ENCODE results near the gene BUD13.

BUD13 gene

DNA sequence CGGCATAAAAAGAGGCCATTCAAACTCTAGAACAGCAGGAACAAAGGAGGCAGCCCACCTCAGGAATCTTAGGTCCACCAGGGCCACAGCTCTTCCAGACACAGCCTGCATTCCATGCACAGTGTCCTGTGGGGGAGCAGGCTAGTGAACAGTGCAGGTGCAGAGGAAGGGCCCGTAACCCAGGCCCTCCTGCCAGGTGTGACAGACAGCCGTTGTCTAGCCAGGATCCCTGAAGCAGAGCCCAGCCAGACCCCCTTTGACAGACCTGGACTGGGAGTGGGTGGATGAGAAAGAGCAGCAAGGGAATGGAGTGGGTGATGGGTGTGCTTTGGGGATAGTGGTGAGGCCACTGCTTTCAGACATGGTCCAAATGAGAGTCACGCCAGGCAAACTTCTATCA is 16.2 kb upstream of the BUD13 start:
- Histone ChIP-seq H3K36me3 (replicated peaks) (peaks cover 27% of the 10 kb centered on the region), H3K27me3 (ENCODE audit: low read depth) (no peaks in the 10 kb centered on the region), H3K4me1 (peaks cover 8% of the 10 kb centered on the region), H3K4me3 (no peak overlapping the region), H3K9me3 (no peaks in the 10 kb centered on the region; the same call in 1 of the 2 replicates)
- no peak for DNase-seq (ENCODE audit: low spot score in 2 of 2)
- in situ Hi-C loops (cut with MboI; ENCODE audit: low sequenced_read_pairs) = no loop called here

DNA sequence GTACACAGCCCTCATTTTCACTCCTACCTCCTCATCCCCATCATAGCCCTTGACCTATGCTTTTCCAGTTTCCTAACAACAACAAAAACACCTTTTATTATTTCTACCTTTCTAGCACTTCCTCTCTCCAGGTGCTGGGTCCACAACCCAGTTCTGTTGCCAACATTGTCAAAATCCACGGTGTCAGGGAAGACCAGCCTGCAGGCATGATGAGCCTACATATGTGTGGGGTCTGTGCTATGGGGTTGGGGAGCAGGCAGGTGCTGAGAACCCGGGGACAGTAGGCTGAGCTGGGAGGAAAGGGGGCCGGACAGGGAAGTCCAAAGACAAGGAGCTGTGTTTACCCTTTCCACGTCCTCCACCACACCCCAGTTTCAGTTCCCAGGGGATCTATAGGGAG is 15.7 kb upstream of the BUD13 start:
- Histone ChIP-seq H3K9me3 (no peaks in the 10 kb centered on the region; the same call in 1 of the 2 replicates), H3K4me1 (peaks cover 6% of the 10 kb centered on the region), H3K4me3 (peak overlapping the region; percentile 77), H3K36me3 (replicated peaks) (peaks cover 31% of the 10 kb centered on the region), H3K27me3 (ENCODE audit: low read depth) (no peaks in the 10 kb centered on the region)
- in situ Hi-C loops (cut with MboI; ENCODE audit: low sequenced_read_pairs) = no loop called here
- DNase-seq (ENCODE audit: low spot score in 2 of 2) = no peak

DNA sequence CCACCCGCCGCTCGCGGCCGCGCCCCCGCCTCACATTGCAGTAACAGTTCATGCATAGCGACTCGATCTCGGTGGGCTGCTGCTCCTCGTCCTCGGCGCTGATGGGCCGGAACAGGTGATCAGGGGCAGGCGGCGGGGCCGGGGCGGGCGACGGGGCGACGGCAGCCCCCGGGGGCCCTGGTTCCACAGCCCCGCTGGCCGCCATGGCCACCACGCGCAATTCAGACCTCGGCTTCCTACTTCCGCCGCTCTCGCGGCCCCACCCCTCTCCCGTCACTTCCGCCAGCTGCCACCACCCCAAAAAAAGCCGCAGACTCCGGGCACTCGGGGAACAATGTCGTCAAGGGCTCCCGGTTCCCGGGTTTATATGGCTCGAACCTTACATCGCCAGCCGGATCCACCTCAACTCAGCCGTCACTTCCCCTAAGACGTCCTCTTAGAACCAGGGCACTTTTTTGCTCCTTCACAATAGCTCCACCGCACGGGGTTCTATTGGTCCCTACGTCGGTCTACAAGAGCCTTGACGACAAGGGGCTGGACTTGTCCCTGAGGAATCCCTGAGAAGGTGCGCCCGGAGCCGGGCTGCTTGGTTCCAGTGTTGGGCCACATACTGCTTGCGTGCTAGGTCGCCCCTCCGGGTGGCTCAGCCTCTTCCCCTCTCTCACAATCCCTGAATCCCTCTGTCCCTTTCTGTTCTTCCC is 15.1 kb upstream of the BUD13 start, which contains the start of gene ZPR1:
Gene ZPR1 (minus strand): TSS at position 238 of the 701 bp plus-strand sequence. CDS start 33 bp downstream, at position 205.
- H3K4me1 ChIP-seq = peaks cover 4% of the 10 kb centered on the region; the same call in 1 of the 2 replicates
- no peaks in the 10 kb centered on the region for H3K27me3 ChIP-seq (ENCODE audit: low read depth)
- no peaks in the 10 kb centered on the region; the same call in 1 of the 2 replicates for H3K9me3 ChIP-seq
- H3K4me3 ChIP-seq = peak within 1 kb of the TSS; percentile 77
- in situ Hi-C loops (cut with MboI; ENCODE audit: low sequenced_read_pairs) = no loop called here
- peak; percentile 21 to 80 for DNase-seq (ENCODE audit: low spot score in 2 of 2)
- H3K36me3 ChIP-seq (replicated peaks) = peaks cover 37% of the 10 kb centered on the region

DNA sequence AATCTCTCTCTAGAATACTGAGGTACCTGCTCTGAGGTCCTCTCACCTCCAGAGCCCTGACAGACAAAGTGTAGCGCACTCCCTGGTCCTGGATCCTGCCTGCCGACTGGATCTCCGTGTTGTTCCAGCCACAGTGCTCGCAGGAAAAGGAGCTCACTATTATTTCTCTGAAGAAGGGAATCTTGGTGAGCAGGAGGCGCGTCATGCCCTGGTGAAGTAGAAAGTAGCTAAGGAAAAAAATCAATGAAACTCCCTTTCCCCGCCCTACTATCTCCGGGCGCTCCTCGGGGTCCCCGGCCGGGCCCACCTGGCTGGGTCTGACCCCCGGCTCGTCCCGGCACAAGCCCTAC is 14.6 kb upstream of the BUD13 start:
- H3K27me3 ChIP-seq (ENCODE audit: low read depth) = no peaks in the 10 kb centered on the region
- no peaks in the 10 kb centered on the region; the same call in 1 of the 2 replicates for H3K9me3 ChIP-seq
- in situ Hi-C loops (cut with MboI; ENCODE audit: low sequenced_read_pairs) = no loop called here
- H3K4me3 ChIP-seq = peak overlapping the region; percentile 77
- H3K4me1 ChIP-seq = peaks cover 4% of the 10 kb centered on the region; the same call in 1 of the 2 replicates
- peaks cover 42% of the 10 kb centered on the region for H3K36me3 ChIP-seq (replicated peaks)
- no peak for DNase-seq (ENCODE audit: low spot score in 2 of 2)

DNA sequence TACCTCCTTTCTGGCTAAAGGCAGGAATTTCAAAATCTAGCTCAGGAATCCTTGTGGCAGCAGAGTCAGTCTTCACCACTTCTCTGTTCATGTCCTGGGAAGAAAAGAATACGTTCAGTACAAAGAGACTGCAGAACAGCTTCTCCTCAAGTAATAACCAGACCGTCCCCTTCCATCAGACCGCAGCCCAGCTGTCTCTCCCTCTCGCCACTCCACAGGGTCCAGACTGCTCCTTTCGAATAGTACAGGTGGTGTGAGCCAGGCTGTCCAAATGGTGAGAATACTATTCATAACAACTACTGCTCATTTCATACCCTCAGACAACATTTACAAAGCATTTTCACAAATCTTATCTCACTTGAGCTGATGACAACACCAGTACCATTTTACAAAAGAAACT is 14.2 kb upstream of the BUD13 start:
- H3K9me3 ChIP-seq = no peaks in the 10 kb centered on the region; the same call in 1 of the 2 replicates
- in situ Hi-C loops (cut with MboI; ENCODE audit: low sequenced_read_pairs) = no loop called here
- H3K4me3 ChIP-seq = peak overlapping the region; percentile 77
- H3K27me3 ChIP-seq (ENCODE audit: low read depth) = no peaks in the 10 kb centered on the region
- H3K4me1 ChIP-seq = peaks cover 4% of the 10 kb centered on the region; the same call in 1 of the 2 replicates
- peaks cover 47% of the 10 kb centered on the region for H3K36me3 ChIP-seq (replicated peaks)
- DNase-seq (ENCODE audit: low spot score in 2 of 2) = no peak

DNA sequence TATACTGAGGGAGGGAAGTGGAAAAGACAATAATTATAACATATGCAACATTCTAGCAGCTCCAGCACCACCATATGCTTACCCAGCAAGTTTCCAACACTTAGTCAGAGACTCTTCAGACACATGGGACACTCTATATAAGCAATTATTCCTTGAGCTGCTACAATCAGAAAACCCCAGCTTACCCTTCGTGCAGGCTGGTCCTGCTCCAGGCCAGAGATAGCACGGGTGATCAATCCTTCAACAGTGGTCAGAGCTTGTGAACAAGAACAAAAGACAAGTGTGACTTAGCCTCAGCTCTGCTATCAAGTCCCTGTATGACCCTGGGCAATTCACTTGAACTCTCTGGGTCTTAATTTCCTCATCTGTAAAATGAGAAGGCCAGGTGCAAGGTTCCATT is 13.5 kb upstream of the BUD13 start:
- DNase-seq (ENCODE audit: low spot score in 2 of 2) = no peak
- Histone ChIP-seq H3K4me1 (peaks cover 4% of the 10 kb centered on the region; the same call in 1 of the 2 replicates), H3K27me3 (ENCODE audit: low read depth) (no peaks in the 10 kb centered on the region), H3K36me3 (replicated peaks) (peaks cover 51% of the 10 kb centered on the region), H3K9me3 (no peaks in the 10 kb centered on the region; the same call in 1 of the 2 replicates), H3K4me3 (no peak overlapping the region; the same call in 1 of the 2 replicates)
- in situ Hi-C loops (cut with MboI; ENCODE audit: low sequenced_read_pairs) = no loop called here

DNA sequence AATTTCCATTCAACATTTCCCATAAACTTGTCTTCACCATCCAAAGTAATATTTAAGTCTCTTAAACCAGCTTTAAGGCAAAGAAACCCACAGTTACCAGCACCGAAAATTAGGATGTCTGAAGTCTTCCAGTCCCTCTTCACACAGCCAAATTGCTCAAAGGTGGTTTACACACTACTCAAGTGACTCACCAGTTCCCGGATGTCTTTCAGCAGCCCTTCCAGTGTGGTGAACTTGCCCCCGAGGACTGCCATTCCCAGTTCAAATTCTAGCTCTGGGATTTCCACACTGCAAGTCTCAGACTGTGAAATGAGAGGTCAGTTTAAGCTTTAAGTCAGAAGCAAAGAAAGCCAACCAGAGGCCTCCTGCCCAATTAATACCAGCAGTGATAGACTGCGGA is 9.9 kb upstream of the BUD13 start:
- in situ Hi-C loops (cut with MboI; ENCODE audit: low sequenced_read_pairs) = no loop called here
- no peak for DNase-seq (ENCODE audit: low spot score in 2 of 2)
- peaks cover 85% of the 10 kb centered on the region for H3K36me3 ChIP-seq (replicated peaks)
- no peaks in the 10 kb centered on the region for H3K27me3 ChIP-seq (ENCODE audit: low read depth)
- H3K4me1 ChIP-seq = no peaks in the 10 kb centered on the region
- H3K4me3 ChIP-seq = no peak overlapping the region
- H3K9me3 ChIP-seq = no peaks in the 10 kb centered on the region

DNA sequence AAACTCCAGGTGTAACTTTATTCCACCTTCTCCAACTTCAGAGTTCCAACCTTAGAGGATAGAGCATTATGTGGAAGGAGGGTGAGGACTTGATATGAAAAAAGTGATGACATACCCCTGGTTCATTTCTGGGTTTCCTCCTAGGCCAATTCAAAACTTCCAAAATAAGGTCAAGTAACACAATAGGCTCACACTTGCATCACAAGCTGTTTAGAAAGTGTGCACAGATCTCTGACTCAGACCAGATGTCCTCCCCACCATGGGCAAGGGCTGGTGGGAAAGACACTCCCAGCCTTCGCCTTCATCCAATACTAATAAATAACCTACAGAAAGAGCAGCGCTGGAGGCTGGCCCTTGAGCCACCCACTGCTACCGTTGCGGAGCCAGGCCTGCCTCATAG is 5.8 kb upstream of the BUD13 start:
- in situ Hi-C loops (cut with MboI; ENCODE audit: low sequenced_read_pairs) = no loop called here
- H3K9me3 ChIP-seq = no peaks in the 10 kb centered on the region
- H3K36me3 ChIP-seq (replicated peaks) = peaks cover 56% of the 10 kb centered on the region
- H3K27me3 ChIP-seq (ENCODE audit: low read depth) = no peaks in the 10 kb centered on the region
- no peak for DNase-seq (ENCODE audit: low spot score in 2 of 2)
- no peak overlapping the region for H3K4me3 ChIP-seq
- peaks cover 7% of the 10 kb centered on the region for H3K4me1 ChIP-seq

DNA sequence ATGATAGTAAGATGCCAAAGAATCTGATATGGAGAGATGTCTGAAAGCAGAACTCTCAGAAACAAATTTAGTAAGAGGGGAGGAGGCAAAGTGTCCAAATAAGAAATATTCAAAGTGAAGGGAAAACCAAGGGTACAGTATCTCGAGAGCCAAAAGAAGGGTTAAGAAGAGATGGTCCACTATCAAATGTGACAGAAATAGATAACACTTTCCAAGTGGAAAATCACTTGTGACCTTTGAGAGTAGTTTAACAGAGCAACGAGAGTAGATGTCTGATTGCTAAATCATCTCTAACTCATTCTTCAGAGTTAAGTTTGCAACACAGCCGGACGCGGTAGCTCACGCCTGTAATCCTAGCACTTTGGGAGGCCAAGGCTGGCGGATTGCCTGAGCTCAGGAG is 4.3 kb upstream of the BUD13 start:
- Histone ChIP-seq H3K4me1 (peaks cover 8% of the 10 kb centered on the region), H3K4me3 (no peak overlapping the region), H3K27me3 (ENCODE audit: low read depth) (no peaks in the 10 kb centered on the region), H3K9me3 (no peaks in the 10 kb centered on the region), H3K36me3 (replicated peaks) (peaks cover 41% of the 10 kb centered on the region)
- in situ Hi-C loops (cut with MboI; ENCODE audit: low sequenced_read_pairs) = no loop called here
- no peak for DNase-seq (ENCODE audit: low spot score in 2 of 2)

DNA sequence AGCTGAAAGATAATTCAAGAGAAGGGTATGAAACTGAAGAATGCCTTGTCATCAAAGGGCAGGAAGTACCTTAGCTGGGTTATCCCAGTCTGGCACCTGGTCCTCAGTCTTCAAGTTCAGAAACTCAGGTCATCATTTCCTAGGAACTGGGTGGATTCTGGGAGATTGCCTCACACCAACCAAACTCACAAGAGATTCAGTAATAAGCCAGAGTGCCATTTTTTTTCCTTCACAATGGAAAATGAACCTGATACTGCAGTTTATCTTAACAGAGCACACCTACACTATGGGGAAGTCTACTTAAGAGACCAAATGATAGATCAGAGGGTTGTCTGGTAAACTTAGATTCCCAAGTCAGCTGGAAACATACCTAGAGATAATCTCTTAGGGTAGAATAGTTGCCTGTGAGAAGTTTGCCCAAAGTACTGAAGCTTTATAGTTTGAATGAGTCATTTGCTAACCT is 3.8 kb upstream of the BUD13 start:
- no peak for DNase-seq (ENCODE audit: low spot score in 2 of 2)
- H3K4me3 ChIP-seq = no peak overlapping the region

DNA sequence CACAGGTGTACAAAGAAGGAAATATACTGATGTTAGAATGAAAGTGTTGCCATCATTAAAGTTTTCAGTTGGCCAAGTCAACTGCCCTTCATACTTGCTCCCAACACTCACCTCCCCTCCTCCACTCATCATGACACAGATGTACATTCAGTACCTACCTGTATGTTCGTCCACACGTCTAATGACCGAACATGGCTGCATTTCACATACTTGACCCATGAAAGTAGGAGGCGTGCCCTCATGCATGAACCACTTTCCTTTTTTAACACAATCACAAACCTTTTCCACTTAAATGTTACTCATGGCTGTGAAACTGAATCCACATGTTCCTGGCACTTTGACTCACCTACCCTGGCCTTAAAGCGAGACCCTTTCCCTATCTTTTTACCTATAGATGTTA is 3.2 kb upstream of the BUD13 start:
- Histone ChIP-seq H3K27me3 (ENCODE audit: low read depth) (no peaks in the 10 kb centered on the region), H3K36me3 (replicated peaks) (peaks cover 33% of the 10 kb centered on the region), H3K9me3 (no peaks in the 10 kb centered on the region), H3K4me3 (no peak overlapping the region), H3K4me1 (peaks cover 16% of the 10 kb centered on the region)
- DNase-seq (ENCODE audit: low spot score in 2 of 2) = no peak
- in situ Hi-C loops (cut with MboI; ENCODE audit: low sequenced_read_pairs) = no loop called here

More for the DNA sequence above, 3.8 kb upstream of the BUD13 start:
- H3K4me1 ChIP-seq = peaks cover 10% of the 10 kb centered on the region
- in situ Hi-C loops (cut with MboI; ENCODE audit: low sequenced_read_pairs) = no loop called here
- H3K9me3 ChIP-seq = no peaks in the 10 kb centered on the region
- H3K36me3 ChIP-seq (replicated peaks) = peaks cover 38% of the 10 kb centered on the region
- no peaks in the 10 kb centered on the region for H3K27me3 ChIP-seq (ENCODE audit: low read depth)

DNA sequence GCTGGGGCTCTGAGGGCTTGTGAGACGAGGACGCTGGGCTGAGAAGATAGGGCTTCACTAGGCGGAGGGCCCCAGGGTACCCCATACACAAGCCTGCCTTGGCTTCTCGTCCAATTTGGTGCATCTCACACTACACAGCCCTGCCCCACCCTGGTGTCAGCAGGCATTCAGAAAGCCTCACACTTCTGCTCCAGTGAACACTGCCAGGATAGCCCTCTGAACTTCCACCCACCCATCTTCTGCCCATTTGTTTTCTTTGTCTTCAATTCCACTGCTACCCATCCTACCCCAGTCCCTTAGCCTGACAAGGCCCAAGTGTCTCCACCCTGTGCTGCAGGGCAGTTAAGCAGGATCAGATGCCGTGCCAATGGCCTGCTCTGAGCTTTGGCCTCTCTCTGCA is 1.9 kb upstream of the BUD13 start:
- in situ Hi-C loops (cut with MboI; ENCODE audit: low sequenced_read_pairs) = no loop called here
- H3K36me3 ChIP-seq (replicated peaks) = peaks cover 23% of the 10 kb centered on the region
- peaks cover 18% of the 10 kb centered on the region for H3K4me1 ChIP-seq
- DNase-seq (ENCODE audit: low spot score in 2 of 2) = no peak
- H3K4me3 ChIP-seq = no peak overlapping the region
- H3K9me3 ChIP-seq = no peaks in the 10 kb centered on the region
- H3K27me3 ChIP-seq (ENCODE audit: low read depth) = no peaks in the 10 kb centered on the region

DNA sequence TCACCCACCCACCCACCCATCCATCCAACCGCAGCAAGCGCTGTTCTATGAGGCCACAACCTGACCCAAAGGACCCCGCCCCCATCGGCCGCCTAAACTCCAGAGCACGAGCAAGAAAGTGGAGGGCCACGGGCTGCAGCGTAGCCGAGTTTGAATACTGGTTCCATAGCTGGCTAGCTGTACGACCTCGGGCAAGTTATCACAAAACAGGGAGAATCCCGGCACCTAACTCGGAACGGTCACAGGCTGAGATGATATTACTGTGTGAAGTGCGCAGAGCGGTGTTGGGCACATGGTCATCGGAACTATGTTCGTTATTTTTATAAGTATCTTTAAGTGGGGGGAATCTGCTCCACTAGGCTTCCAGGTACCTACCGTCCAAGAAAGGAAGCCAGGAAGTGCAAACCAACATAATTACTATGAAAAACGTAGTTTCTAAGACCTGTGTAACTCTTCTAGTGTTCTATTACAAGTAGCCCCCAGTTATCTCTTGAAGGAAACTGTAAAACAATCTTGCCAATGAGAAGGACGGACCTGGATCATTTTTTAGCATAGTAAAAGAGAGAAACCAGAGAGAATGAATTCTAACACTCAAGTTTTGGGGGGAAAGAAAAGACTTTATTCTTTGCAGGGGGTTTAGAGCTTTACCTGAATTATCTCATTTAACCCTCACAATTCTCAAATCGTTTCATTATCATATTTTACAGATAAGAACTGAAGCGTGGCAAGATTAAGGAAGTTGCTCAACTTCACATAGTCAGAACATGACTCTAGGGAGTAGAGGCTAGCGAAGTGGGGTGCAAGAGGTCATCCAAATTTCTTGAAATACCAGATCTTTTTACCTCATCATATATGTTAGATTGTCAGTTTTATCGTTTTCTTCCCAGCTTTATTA is 663 bp upstream of the BUD13 start:
- Histone ChIP-seq H3K27me3 (ENCODE audit: low read depth) (no peaks in the 10 kb centered on the region), H3K36me3 (replicated peaks) (peaks cover 18% of the 10 kb centered on the region), H3K4me1 (peaks cover 18% of the 10 kb centered on the region), H3K4me3 (peak overlapping the region; percentile 90), H3K9me3 (no peaks in the 10 kb centered on the region)
- in situ Hi-C loops (cut with MboI; ENCODE audit: low sequenced_read_pairs) = no loop called here
- no peak for DNase-seq (ENCODE audit: low spot score in 2 of 2)

DNA sequence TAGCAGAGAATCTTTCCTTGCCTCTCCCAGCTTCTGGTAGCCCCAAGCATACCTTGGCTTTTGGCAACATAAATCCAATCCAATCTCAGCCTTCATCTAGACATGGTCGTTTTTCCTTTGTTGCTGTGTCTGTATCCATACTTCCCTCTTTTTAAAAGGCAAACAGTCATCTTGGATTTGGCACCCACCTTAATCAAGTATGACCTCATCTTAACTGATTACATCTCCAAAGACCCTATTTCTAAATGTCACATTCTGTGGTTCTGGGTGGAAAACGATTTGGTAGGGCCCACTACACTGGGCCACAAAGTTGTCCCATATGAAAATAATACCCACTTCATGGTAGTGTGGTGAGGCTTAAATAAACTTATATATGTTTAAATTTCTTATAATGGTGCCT is 852 bp downstream of the BUD13 start:
- peaks cover 10% of the 10 kb centered on the region for H3K36me3 ChIP-seq (replicated peaks)
- in situ Hi-C loops (cut with MboI; ENCODE audit: low sequenced_read_pairs) = no loop called here
- peak overlapping the region; percentile 90 for H3K4me3 ChIP-seq
- H3K9me3 ChIP-seq = no peaks in the 10 kb centered on the region
- no peaks in the 10 kb centered on the region for H3K27me3 ChIP-seq (ENCODE audit: low read depth)
- H3K4me1 ChIP-seq = peaks cover 18% of the 10 kb centered on the region
- no peak for DNase-seq (ENCODE audit: low spot score in 2 of 2)
